ENCODE measurements around the gene DIO2. TPM values are rescaled to one million over a fixed set of nuclear protein-coding genes. Genes with fewer than 3 reads are reported as not detected.

Gene DIO2
- total RNA-seq, 1 experiment from 2014 or later, result 0.04 TPM

DNA sequence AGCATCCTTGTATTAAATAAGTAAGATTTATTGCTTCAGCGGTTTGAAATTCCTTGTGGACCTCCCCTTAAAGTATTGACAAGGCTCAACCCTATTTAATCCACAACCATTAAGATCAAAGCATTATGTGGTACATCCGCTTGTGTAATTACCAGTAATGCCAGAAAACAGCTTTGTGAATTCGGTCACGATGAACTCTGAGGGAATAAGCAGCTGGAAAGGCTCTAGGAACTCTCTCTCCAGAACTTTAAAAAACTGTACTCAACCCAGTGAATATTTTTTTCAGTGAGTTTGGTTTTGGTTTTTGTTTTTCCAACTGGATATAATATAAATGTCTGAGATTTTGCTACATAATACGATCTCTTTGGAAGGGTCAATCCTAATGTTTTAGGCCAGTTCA, 49.3 kb upstream of the DIO2 start (continued):
- TF ChIP-seq ZNF532 (CRISPR knock-in tag; IDR thresholded peaks at IDR 0.05; ENCODE audit: borderline replicate concordance) (no peak), ZNF416 (CRISPR knock-in tag; IDR thresholded peaks at IDR 0.05) (no peak), JUN (CRISPR knock-in tag; IDR thresholded peaks at IDR 0.05) (no peak)
- TF ChIP-seq, protein P1, sequence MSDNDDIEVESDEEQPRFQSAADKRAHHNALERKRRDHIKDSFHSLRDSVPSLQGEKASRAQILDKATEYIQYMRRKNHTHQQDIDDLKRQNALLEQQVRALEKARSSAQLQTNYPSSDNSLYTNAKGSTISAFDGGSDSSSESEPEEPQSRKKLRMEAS (CRISPR knock-in tag; IDR thresholded peaks at IDR 0.05), result no peak

- Mint-ChIP-seq H3K27me3 (ENCODE audit: low read depth) (peaks cover 5% of the 10 kb centered on the region), H3K4me1 (no peaks in the 10 kb centered on the region), H3K27ac (no peak overlapping the region), H3K36me3 (peaks cover 50% of the 10 kb centered on the region), H3K9me3 (peaks cover 79% of the 10 kb centered on the region), H3K4me3 (no peak overlapping the region)
- ChIA-PET POLR2A (no interaction called here), CTCF (no interaction called here)
- no peak for ATAC-seq
- DNase-seq (ENCODE audit: low spot score), result no peak
- TF ChIP-seq E2F5 (CRISPR knock-in tag; IDR thresholded peaks at IDR 0.05), result no peak
- TF ChIP-seq, protein P2, sequence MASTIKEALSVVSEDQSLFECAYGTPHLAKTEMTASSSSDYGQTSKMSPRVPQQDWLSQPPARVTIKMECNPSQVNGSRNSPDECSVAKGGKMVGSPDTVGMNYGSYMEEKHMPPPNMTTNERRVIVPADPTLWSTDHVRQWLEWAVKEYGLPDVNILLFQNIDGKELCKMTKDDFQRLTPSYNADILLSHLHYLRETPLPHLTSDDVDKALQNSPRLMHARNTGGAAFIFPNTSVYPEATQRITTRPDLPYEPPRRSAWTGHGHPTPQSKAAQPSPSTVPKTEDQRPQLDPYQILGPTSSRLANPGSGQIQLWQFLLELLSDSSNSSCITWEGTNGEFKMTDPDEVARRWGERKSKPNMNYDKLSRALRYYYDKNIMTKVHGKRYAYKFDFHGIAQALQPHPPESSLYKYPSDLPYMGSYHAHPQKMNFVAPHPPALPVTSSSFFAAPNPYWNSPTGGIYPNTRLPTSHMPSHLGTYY (CRISPR knock-in tag; IDR thresholded peaks at IDR 0.05), result no peak
Measured at GRCh38 chr14:80239631-80240030, 28.3 kb upstream of the DIO2 start.

GRCh38 chr14:80237143-80237542, 25.8 kb upstream of the DIO2 start:
- ChIA-PET CTCF (no interaction called here), POLR2A (no interaction called here)
- ATAC-seq (no peak), DNase-seq (ENCODE audit: low spot score) (no peak)
- peaks cover 54% of the 10 kb centered on the region for H3K36me3 Mint-ChIP-seq
- no peaks in the 10 kb centered on the region for H3K4me1 Mint-ChIP-seq
- H3K27ac Mint-ChIP-seq, result no peak overlapping the region
- H3K27me3 Mint-ChIP-seq (ENCODE audit: low read depth), result peaks cover 5% of the 10 kb centered on the region
- no peak overlapping the region for H3K4me3 Mint-ChIP-seq
- H3K9me3 Mint-ChIP-seq, result peaks cover 76% of the 10 kb centered on the region
- TF ChIP-seq GRHL2 (CRISPR knock-in tag; IDR thresholded peaks at IDR 0.05; ENCODE audit: insufficient replicate concordance, severe bottlenecking) (no peak), ETV6 (CRISPR knock-in tag; IDR thresholded peaks at IDR 0.05) (no peak), ZNF219 (CRISPR knock-in tag; IDR thresholded peaks at IDR 0.05; ENCODE audit: borderline replicate concordance) (no peak), ZNF396 (CRISPR knock-in tag; IDR thresholded peaks at IDR 0.05; ENCODE audit: borderline replicate concordance) (no peak), RELA (CRISPR knock-in tag; IDR thresholded peaks at IDR 0.05; ENCODE audit: borderline replicate concordance) (no peak), ZNF232 (CRISPR knock-in tag; IDR thresholded peaks at IDR 0.05) (no peak), CBFB (CRISPR knock-in tag; IDR thresholded peaks at IDR 0.05; ENCODE audit: low read depth) (no peak), ZNF263 (CRISPR knock-in tag; IDR thresholded peaks at IDR 0.05; ENCODE audit: low read depth) (no peak), RORB (CRISPR knock-in tag; IDR thresholded peaks at IDR 0.05) (no peak), NFE2L1 (CRISPR knock-in tag; IDR thresholded peaks at IDR 0.05) (no peak), CREM (CRISPR knock-in tag; IDR thresholded peaks at IDR 0.05) (no peak), MYBL2 (CRISPR knock-in tag; IDR thresholded peaks at IDR 0.05) (no peak), NR1H2 (CRISPR knock-in tag; IDR thresholded peaks at IDR 0.05) (no peak)
- TF ChIP-seq, protein P2 (CRISPR knock-in tag; IDR thresholded peaks at IDR 0.05), result no peak
- TF ChIP-seq, protein P3, sequence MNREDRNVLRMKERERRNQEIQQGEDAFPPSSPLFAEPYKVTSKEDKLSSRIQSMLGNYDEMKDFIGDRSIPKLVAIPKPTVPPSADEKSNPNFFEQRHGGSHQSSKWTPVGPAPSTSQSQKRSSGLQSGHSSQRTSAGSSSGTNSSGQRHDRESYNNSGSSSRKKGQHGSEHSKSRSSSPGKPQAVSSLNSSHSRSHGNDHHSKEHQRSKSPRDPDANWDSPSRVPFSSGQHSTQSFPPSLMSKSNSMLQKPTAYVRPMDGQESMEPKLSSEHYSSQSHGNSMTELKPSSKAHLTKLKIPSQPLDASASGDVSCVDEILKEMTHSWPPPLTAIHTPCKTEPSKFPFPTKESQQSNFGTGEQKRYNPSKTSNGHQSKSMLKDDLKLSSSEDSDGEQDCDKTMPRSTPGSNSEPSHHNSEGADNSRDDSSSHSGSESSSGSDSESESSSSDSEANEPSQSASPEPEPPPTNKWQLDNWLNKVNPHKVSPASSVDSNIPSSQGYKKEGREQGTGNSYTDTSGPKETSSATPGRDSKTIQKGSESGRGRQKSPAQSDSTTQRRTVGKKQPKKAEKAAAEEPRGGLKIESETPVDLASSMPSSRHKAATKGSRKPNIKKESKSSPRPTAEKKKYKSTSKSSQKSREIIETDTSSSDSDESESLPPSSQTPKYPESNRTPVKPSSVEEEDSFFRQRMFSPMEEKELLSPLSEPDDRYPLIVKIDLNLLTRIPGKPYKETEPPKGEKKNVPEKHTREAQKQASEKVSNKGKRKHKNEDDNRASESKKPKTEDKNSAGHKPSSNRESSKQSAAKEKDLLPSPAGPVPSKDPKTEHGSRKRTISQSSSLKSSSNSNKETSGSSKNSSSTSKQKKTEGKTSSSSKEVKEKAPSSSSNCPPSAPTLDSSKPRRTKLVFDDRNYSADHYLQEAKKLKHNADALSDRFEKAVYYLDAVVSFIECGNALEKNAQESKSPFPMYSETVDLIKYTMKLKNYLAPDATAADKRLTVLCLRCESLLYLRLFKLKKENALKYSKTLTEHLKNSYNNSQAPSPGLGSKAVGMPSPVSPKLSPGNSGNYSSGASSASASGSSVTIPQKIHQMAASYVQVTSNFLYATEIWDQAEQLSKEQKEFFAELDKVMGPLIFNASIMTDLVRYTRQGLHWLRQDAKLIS (CRISPR knock-in tag; IDR thresholded peaks at IDR 0.05; ENCODE audit: borderline replicate concordance), result no peak
- TF ChIP-seq, protein P4, sequence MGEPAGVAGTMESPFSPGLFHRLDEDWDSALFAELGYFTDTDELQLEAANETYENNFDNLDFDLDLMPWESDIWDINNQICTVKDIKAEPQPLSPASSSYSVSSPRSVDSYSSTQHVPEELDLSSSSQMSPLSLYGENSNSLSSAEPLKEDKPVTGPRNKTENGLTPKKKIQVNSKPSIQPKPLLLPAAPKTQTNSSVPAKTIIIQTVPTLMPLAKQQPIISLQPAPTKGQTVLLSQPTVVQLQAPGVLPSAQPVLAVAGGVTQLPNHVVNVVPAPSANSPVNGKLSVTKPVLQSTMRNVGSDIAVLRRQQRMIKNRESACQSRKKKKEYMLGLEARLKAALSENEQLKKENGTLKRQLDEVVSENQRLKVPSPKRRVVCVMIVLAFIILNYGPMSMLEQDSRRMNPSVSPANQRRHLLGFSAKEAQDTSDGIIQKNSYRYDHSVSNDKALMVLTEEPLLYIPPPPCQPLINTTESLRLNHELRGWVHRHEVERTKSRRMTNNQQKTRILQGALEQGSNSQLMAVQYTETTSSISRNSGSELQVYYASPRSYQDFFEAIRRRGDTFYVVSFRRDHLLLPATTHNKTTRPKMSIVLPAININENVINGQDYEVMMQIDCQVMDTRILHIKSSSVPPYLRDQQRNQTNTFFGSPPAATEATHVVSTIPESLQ (CRISPR knock-in tag; IDR thresholded peaks at IDR 0.05), result no peak

All from WTC11 (cell line).